ENCODE measurements around the gene FOXM1. TPM values are rescaled to one million over a fixed set of nuclear protein-coding genes. Genes with fewer than 3 reads are reported as not detected.

Gene FOXM1, protein sequence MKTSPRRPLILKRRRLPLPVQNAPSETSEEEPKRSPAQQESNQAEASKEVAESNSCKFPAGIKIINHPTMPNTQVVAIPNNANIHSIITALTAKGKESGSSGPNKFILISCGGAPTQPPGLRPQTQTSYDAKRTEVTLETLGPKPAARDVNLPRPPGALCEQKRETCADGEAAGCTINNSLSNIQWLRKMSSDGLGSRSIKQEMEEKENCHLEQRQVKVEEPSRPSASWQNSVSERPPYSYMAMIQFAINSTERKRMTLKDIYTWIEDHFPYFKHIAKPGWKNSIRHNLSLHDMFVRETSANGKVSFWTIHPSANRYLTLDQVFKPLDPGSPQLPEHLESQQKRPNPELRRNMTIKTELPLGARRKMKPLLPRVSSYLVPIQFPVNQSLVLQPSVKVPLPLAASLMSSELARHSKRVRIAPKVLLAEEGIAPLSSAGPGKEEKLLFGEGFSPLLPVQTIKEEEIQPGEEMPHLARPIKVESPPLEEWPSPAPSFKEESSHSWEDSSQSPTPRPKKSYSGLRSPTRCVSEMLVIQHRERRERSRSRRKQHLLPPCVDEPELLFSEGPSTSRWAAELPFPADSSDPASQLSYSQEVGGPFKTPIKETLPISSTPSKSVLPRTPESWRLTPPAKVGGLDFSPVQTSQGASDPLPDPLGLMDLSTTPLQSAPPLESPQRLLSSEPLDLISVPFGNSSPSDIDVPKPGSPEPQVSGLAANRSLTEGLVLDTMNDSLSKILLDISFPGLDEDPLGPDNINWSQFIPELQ
- under 1 TPM; 0.59 to 0.80 TPM for total RNA-seq
- 2.4 TPM for polyA plus RNA-seq (2013, experiment 1 of 2)
- 5.2 TPM for polyA plus RNA-seq (2013, experiment 2 of 2)
- 0 to 104 (median 0.70) reads per million in 172 experiments for total RNA-seq

DNA sequence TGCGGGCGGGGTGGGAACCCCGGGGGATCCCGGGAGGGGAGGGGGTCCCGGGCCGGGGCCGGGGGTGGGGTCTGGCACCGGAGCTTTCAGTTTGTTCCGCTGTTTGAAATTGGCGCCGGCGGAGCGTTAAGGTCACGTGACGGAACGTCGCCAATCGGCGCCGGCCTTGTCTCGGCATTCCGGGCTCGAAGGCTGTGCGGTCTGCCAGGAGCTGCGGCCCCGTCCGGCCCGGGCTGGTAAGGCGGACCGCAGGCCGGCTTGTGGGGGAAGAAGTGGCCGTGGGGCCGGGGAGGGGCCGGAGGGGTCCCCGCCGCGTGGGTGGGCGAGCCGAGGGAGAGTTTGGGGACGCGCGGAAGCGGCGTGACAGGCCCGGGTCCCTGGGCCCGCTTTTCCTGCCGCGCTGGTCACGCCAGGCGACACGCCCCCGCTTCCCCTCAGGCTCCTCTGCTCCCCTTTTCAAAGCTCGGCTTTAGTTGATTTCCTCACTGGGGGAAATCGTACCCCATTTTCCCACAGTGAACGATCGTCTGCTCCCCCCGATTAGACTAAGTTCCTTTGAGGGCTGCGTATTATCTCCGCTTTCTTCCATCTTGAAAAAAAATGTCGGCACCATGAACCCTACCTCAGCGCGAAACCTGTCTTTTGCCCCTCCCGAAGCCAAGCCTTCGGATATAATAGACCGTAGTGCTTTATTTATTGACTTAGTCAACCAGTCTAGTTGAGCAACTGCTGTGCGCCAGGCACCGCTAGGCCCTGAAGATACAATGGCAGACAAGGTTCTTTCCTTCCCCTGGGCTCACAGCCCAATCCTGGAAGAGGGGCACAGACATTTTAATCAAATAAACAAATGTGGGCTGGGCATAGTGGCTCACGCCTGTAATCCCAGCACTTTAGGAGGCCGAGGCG lies at the start of gene FOXM1, which contains the start of gene RHNO1:
Gene FOXM1 (minus strand): TSS at position 128 of the 906 bp plus-strand sequence. CDS start 2,696 bp downstream, outside the sequence.
Gene RHNO1 (plus strand): TSS at position 177 of the 906 bp plus-strand sequence. CDS start 8,144 bp downstream, outside the sequence.
- H3K27ac Mint-ChIP-seq = peak within 1 kb of the TSS; percentile 99
- POLR2A ChIA-PET = interaction anchor here (0.8 to 5.0 kb wide), 9 partner anchors 11 to 1772 kb away, joined by 3 to 77 read pairs (median 4); partner anchors contain the start of genes AKAP3, FKBP4, NDUFA9 and TULP3

DNA sequence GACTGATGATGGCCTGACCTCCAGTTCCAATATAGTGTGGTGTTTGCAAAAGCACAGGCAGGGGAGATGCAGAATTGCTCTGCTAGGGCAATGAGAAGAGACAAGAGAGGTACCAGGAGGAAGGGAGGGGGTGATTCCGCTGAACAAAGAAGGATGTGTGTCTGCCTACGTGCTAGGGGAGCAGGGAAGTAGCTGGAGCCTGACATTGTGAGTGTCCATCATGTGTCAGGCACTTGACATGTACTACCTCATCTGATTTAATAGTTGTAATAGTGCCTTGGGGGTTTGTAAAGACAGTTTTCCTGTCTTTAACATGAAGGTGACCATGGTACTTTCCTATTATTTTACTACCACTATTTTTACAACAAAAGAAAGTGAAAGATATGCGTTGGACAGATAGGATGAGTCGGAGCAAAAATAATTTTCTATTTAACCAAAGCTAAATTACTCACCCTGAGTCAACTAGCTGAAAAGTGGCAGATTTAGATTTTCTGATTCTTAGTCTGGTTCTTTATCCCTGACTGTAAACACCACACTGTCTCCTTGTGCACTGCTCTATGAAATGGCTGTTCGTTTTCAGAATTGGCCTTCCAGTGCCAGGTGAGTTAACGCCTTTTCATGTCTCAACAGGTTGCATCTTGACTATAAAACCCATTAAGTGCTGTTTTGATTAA lies 48.5 kb upstream of the FOXM1 start:
- intact Hi-C loops (cut with DNase I, micrococcal nuclease) = no loop called here
- H3K27me3 Mint-ChIP-seq = no peaks in the 10 kb centered on the region
- ChIA-PET CTCF (no interaction called here), POLR2A (no interaction called here)
- Histone ChIP-seq H3K4me3 (ENCODE audit: low read length) (no peak overlapping the region), H3K27ac (ENCODE audit: low read depth in 1 of 2, low read length in 2 of 2) (no peak overlapping the region), H3K36me3 (ENCODE audit: insufficient read depth, low read length) (peaks cover 10% of the 10 kb centered on the region), H3K4me1 (ENCODE audit: insufficient read depth, low read length) (no peaks in the 10 kb centered on the region), H3K9me3 (ENCODE audit: control insufficient read depth in 1 of 2, insufficient read depth in 1 of 2, low read length in 2 of 2) (no peaks in the 10 kb centered on the region), H3K27me3 (ENCODE audit: control insufficient read depth in 1 of 2, insufficient read depth in 2 of 2, low read length in 2 of 2) (no peaks in the 10 kb centered on the region)
- H3K4me1 Mint-ChIP-seq (ENCODE audit: low read depth) = no peaks in the 10 kb centered on the region
- H3K9me3 Mint-ChIP-seq = no peaks in the 10 kb centered on the region
- no peak overlapping the region for H3K27ac Mint-ChIP-seq
- TF ChIP-seq, protein P1, sequence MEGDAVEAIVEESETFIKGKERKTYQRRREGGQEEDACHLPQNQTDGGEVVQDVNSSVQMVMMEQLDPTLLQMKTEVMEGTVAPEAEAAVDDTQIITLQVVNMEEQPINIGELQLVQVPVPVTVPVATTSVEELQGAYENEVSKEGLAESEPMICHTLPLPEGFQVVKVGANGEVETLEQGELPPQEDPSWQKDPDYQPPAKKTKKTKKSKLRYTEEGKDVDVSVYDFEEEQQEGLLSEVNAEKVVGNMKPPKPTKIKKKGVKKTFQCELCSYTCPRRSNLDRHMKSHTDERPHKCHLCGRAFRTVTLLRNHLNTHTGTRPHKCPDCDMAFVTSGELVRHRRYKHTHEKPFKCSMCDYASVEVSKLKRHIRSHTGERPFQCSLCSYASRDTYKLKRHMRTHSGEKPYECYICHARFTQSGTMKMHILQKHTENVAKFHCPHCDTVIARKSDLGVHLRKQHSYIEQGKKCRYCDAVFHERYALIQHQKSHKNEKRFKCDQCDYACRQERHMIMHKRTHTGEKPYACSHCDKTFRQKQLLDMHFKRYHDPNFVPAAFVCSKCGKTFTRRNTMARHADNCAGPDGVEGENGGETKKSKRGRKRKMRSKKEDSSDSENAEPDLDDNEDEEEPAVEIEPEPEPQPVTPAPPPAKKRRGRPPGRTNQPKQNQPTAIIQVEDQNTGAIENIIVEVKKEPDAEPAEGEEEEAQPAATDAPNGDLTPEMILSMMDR (IDR thresholded peaks at IDR 0.05) = no peak
- ATAC-seq (ENCODE audit: poor library complexity) (no peak), DNase-seq (no peak)
- H3K4me3 Mint-ChIP-seq = no peak overlapping the region
- H3K36me3 Mint-ChIP-seq (ENCODE audit: low read depth) = peaks cover 63% of the 10 kb centered on the region

More for the DNA sequence above, at the start of gene FOXM1, which contains the start of gene RHNO1:
- H3K27me3 ChIP-seq (ENCODE audit: control insufficient read depth in 1 of 2, insufficient read depth in 2 of 2, low read length in 2 of 2) = no peaks in the 10 kb centered on the region
- no peaks in the 10 kb centered on the region for H3K9me3 Mint-ChIP-seq
- H3K36me3 ChIP-seq (ENCODE audit: insufficient read depth, low read length) = peaks cover 5% of the 10 kb centered on the region
- H3K9me3 ChIP-seq (ENCODE audit: control insufficient read depth in 1 of 2, insufficient read depth in 1 of 2, low read length in 2 of 2) = no peaks in the 10 kb centered on the region
- peaks cover 30% of the 10 kb centered on the region for H3K4me1 Mint-ChIP-seq (ENCODE audit: low read depth)
- DNase-seq = peak; percentile 75 to 92 (median 84)
- CTCF ChIA-PET = interaction anchor here (0.8 kb wide), 1 partner anchor 13 kb away, joined by 3 read pairs; the partner anchor contains the start of gene TULP3
- intact Hi-C loops (cut with DNase I, micrococcal nuclease) = loop anchor here in 1 of 2 experiments (1.0 to 5.0 kb wide), 4 partner anchors 13 to 200 kb away; partner anchors contain the start of genes FKBP4, ITFG2, TSPAN9 and TULP3
- TF ChIP-seq, protein P1 (IDR thresholded peaks at IDR 0.05) = no peak
- peaks cover 25% of the 10 kb centered on the region for H3K36me3 Mint-ChIP-seq (ENCODE audit: low read depth)
- H3K4me3 ChIP-seq (ENCODE audit: low read length) = peak within 1 kb of the TSS; percentile 80
- H3K27me3 Mint-ChIP-seq = no peaks in the 10 kb centered on the region
- peak within 1 kb of the TSS; percentile 97 for H3K4me3 Mint-ChIP-seq
- H3K4me1 ChIP-seq (ENCODE audit: insufficient read depth, low read length) = peaks cover 39% of the 10 kb centered on the region
- ATAC-seq (ENCODE audit: poor library complexity) = peak; percentile 80
- H3K27ac ChIP-seq (ENCODE audit: low read depth in 1 of 2, low read length in 2 of 2) = peak within 1 kb of the TSS; percentile 81 to 86
